Left renal pelvis (tissue), 4 donors: ENCODE data around the gene ITPKC. TPM values are rescaled to one million over a fixed set of nuclear protein-coding genes. Genes with fewer than 3 reads are reported as not detected.

Experiments
- DNase-seq, 4 donors: peaks; one replicate each; pipeline ENCODE4 v3.0.0-alpha.2; 2013; ENCODE audit warnings: low read depth in 4 of 4, low spot score in 3 of 4
- polyA plus RNA-seq, 4 donors: library from polyadenylated mRNA; unstranded; fragments of 120-200 nt; gene quantifications; one replicate each; pipeline ENCODE4 v1.2.1, GENCODE V29; 2013; ENCODE audit not compliant: insufficient read length in 4 of 4

ITPKC gene
- polyA plus RNA-seq, 4 donors = 9.3 to 16.3 (median 12.9) TPM

DNA sequence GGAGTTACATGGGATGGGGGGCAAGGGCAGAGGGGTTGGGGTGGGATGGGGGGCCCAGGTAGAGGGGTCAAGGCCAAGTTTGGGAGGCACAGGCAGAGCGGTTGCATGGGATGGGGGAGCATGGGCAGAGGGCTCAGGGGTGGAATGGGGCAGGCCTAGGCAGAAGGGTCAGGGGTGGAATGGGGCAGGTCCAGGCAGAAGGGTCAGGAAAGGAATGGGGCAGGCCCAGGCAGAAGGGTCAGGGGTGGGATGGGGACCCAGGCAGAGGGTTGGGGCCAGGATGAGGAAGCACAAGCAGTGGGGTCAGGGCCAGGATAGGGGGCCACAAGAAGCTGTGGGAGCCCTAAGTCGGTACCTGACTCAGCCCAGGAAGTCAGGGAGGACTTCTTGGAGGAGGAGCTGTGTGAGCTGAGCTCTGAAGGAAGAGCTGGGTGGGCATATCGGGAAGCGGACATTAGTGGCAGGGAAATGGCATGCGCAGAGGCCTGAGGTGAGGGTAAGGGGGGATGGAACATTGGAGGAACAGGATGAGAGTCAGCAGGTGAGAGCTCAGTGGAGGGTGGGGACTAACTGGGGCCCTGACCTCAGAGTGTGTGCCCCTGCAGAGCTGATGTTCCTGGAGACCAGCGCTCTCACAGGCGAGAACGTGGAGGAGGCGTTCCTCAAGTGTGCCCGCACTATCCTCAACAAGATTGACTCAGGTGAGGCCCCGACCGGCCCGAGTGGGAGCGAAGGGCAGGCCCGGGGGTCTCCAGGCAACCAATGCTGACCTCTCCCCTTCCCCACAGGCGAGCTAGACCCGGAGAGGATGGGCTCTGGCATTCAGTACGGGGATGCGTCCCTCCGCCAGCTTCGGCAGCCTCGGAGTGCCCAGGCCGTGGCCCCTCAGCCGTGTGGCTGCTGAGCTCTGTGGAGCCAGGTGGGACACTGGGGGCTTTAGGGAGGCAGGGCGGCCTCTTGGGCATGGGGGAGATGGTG lies 69.4 kb downstream of the ITPKC start:
- DNase-seq = no peak

Other genes with a start within 250 kb of the ITPKC start
- gene SHKBP1, start 140.2 kb upstream of the ITPKC start, polyA plus RNA-seq = 10 to 100 TPM; 22.2 to 52.9 (median 40.8) TPM
- gene LTBP4, start 115.7 kb upstream of the ITPKC start, polyA plus RNA-seq = 100 to 1,000 TPM; 193 to 531 (median 257) TPM
- 10 to 100 TPM; 11.5 to 35.0 (median 15.8) TPM for gene NUMBL, start 26.5 kb upstream of the ITPKC start, polyA plus RNA-seq
- 10 to 100 TPM; 25.9 to 49.7 (median 30.0) TPM for gene COQ8B, start 226 bp upstream of the ITPKC start, polyA plus RNA-seq
- gene ACTMAP, start 33.4 kb downstream of the ITPKC start, polyA plus RNA-seq = 10 to 100 TPM in 3 of 4 donors, 1 to 10 TPM in 1; 9.4 to 22.5 (median 16.0) TPM
- 100 to 1,000 TPM in 3 of 4 donors, 10 to 100 TPM in 1; 98.3 to 129 (median 121) TPM for gene SNRPA, start 34.1 kb downstream of the ITPKC start, polyA plus RNA-seq
- 1 to 10 TPM in 3 of 4 donors, under 1 TPM in 1; 0.45 to 2.0 (median 1.7) TPM for gene MIA, start 58.4 kb downstream of the ITPKC start, polyA plus RNA-seq
- 10 to 100 TPM in 1 of 4 donors, 1 to 10 TPM in 3; 7.6 to 13.3 (median 8.7) TPM for gene RAB4B, start 61.1 kb downstream of the ITPKC start, polyA plus RNA-seq
- 10 to 100 TPM; 62.3 to 84.2 (median 72.5) TPM for gene EGLN2, start 82.1 kb downstream of the ITPKC start, polyA plus RNA-seq
- under 1 TPM in 1 of 4 donors, not detected in 3; 0.24 TPM for gene CYP2A6, start 133.3 kb downstream of the ITPKC start, polyA plus RNA-seq
- under 1 TPM in 1 of 4 donors, not detected in 3; 0.87 TPM for gene CYP2A7, start 165.1 kb downstream of the ITPKC start, polyA plus RNA-seq